Measurements from ENCODE around the gene ZCCHC8.

GRCh38 chr12:122523280-122523679 is 22.5 kb upstream of the ZCCHC8 start:
- TF ChIP-seq CTCF (IDR thresholded peaks at IDR 0.05), result no peak
- no peak for TF ChIP-seq POLR2A (IDR thresholded peaks at IDR 0.05)
